Dendritic cell treated with granulocyte-macrophage colony-stimulating factor and Interleukin-4, amounts not matched to agents 40 ng/mL and 50 ng/mL, for 4 days (primary cell): ENCODE data around the gene KRTAP2-3.
"Not testable (repeated sequence)": the region's sequence is repeated elsewhere in the genome, so short reads cannot be mapped to it uniquely, and the experiment has no call there.

Experiments used
- H3K27ac Mint-ChIP-seq: one replicate; pipeline ENCODE4 v1.8.0; 2022; ENCODE audit warnings: mild to moderate bottlenecking, mixed read lengths
- H3K27me3 Mint-ChIP-seq: one replicate; pipeline ENCODE4 v1.8.0; 2022; ENCODE audit warnings: mild to moderate bottlenecking, mixed read lengths
- H3K36me3 Mint-ChIP-seq: one replicate; pipeline ENCODE4 v1.8.0; 2022; ENCODE audit warnings: low read depth, mixed read lengths
- H3K4me1 Mint-ChIP-seq: one replicate; pipeline ENCODE4 v1.8.0; 2022; ENCODE audit warnings: low read depth, mixed read lengths
- H3K4me3 Mint-ChIP-seq: one replicate; pipeline ENCODE4 v1.8.0; 2022; ENCODE audit warnings: mild to moderate bottlenecking, moderate library complexity, mixed read lengths
- H3K9me3 Mint-ChIP-seq: one replicate; pipeline ENCODE4 v1.8.0; 2022; ENCODE audit warnings: mixed read lengths
- intact Hi-C: fragments of 100-400 bp; cut with micrococcal nuclease; formaldehyde crosslinking; loops from one replicate; pipeline ENCODE4 v1.15.0; 2022

Gene KRTAP2-3

DNA sequence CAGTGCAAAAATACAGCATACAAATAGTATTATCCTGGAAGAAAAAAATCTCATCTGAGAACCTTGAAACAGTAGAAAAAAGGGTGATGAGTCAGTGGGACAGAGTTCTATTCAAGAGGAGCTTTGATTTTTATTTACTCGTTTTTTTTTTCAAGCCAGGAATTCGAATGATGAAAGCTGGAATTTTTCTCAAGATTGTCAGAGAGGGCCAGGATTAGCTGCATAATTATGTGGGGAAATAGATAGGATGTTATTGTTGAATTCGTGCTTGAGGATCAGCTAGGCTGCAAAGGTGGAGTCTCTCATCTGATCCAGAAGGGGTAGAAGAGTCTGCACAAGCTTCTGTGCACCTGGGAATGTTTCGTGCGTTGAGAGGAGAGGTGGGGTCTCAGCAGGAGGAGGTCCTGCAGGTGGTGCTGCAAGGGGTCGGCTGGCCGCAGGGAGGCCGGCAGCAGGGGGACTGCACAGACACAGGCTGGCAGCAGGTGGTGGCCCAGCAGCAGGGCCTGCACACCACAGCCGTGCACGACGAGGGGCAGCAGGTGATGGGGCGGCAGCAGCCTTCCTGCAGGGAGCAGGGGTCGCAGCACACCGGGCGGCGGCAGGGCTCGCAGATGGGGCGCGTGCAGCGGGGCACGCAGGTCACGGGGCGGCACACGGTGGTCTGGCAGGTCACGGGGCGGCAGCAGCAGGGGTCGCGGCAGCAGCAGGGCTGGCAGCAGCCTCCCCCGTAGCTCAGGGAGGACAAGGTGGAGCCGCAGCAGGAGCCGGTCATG lies 450 bp downstream of the KRTAP2-3 start:
- H3K27me3 Mint-ChIP-seq, result peaks cover 33% of the 10 kb centered on the region
- H3K9me3 Mint-ChIP-seq, H3K4me3 Mint-ChIP-seq, H3K27ac Mint-ChIP-seq, H3K4me1 Mint-ChIP-seq, H3K36me3 Mint-ChIP-seq, intact Hi-C loops: not testable (repeated sequence)

GRCh38 chr17:41058741-41059140 lies 1.2 kb downstream of the KRTAP2-3 start:
- Mint-ChIP-seq H3K27me3 (peaks cover 33% of the 10 kb centered on the region), H3K4me1 (no peaks in the 10 kb centered on the region), H3K4me3 (no peak overlapping the region), H3K36me3 (no peaks in the 10 kb centered on the region), H3K27ac (no peak overlapping the region), H3K9me3 (no peaks in the 10 kb centered on the region)
- intact Hi-C loops, result no loop called here

- Mint-ChIP-seq H3K4me3 (no peak overlapping the region), H3K9me3 (no peaks in the 10 kb centered on the region), H3K27ac (no peak overlapping the region), H3K36me3 (no peaks in the 10 kb centered on the region), H3K27me3 (peaks cover 31% of the 10 kb centered on the region), H3K4me1 (no peaks in the 10 kb centered on the region)
- intact Hi-C loops, result no loop called here
Measured at GRCh38 chr17:41057547-41057946, 2.4 kb downstream of the KRTAP2-3 start.

- intact Hi-C loops, H3K27ac Mint-ChIP-seq, H3K4me1 Mint-ChIP-seq, H3K4me3 Mint-ChIP-seq, H3K9me3 Mint-ChIP-seq, H3K36me3 Mint-ChIP-seq: not testable (repeated sequence)
- H3K27me3 Mint-ChIP-seq, result peaks cover 22% of the 10 kb centered on the region
Measured at GRCh38 chr17:41055130-41055529, 4.8 kb downstream of the KRTAP2-3 start, which contains the start of gene KRTAP2-2. TSS of gene KRTAP2-2 (minus strand) at chr17:41055230. CDS start at chr17:41055211, 19 bp downstream.

DNA sequence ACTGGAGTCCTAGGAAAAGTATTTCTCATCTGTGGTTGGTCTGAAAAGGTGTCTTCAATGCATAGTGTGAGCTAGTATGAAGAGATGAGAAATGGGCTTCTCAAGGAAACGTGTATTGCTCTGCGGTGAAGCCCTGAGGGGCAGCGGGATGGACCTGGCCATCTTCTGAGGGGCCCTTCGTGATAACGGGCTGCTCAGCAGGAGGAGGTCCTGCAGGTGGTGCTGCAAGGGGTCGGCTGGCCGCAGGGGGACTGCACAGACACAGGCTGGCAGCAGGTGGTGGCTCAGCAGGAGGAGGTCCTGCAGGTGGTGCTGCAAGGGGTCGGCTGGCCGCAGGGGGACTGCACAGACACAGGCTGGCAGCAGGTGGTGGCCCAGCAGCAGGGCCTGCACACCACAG lies 5.4 kb downstream of the KRTAP2-3 start:
- H3K9me3 Mint-ChIP-seq, H3K4me1 Mint-ChIP-seq, intact Hi-C loops, H3K4me3 Mint-ChIP-seq, H3K27ac Mint-ChIP-seq, H3K36me3 Mint-ChIP-seq: not testable (repeated sequence)
- H3K27me3 Mint-ChIP-seq, result peaks cover 21% of the 10 kb centered on the region

DNA sequence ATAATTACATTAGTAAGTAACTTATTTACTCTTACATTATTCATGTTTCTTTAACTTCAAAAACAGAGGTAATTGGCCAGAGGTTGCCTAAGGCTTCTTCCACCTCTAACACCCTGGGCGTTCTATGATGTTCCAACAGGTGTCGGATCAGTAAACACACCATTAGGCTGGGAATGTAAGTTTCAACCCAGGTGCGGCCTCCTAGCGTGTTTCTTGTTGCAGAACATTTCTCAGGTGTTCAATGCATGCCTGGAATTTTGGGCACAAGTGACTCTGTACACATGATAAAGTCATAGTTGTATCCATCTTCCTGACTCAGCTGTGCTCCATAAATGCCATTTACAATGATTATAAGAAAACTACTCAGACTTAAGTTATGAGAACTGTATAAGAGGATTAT lies 5.9 kb downstream of the KRTAP2-3 start:
- Mint-ChIP-seq H3K9me3 (no peaks in the 10 kb centered on the region), H3K36me3 (no peaks in the 10 kb centered on the region), H3K27me3 (peaks cover 18% of the 10 kb centered on the region), H3K4me3 (no peak overlapping the region), H3K27ac (no peak overlapping the region), H3K4me1 (no peaks in the 10 kb centered on the region)
- intact Hi-C loops, result no loop called here

DNA sequence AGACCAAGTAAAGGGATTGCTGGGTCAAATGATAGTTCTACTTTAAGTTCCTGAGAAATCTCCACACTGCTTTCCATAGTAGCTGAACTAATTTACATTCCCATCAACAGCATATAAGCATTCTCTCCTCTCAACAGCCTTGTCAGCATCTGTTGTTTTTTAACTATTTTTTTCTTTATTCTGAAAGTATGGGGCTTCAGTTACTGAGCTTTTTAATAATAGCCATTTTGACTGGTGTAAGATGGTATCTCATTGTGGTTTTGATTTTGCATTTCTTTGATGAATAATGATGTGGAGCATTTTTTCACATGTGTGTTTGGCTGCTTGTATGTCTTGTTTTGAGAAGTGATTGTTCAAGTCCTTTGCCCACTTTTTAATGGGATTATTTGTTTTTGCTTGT lies 7.3 kb downstream of the KRTAP2-3 start:
- H3K9me3 Mint-ChIP-seq, result no peaks in the 10 kb centered on the region

GRCh38 chr17:41049110-41049509 lies 10.8 kb downstream of the KRTAP2-3 start:
- peaks cover 24% of the 10 kb centered on the region for H3K27me3 Mint-ChIP-seq
- intact Hi-C loops, result no loop called here
- H3K4me1 Mint-ChIP-seq, result no peaks in the 10 kb centered on the region
- no peak overlapping the region for H3K27ac Mint-ChIP-seq
- no peaks in the 10 kb centered on the region for H3K9me3 Mint-ChIP-seq
- H3K4me3 Mint-ChIP-seq, result no peak overlapping the region
- no peaks in the 10 kb centered on the region for H3K36me3 Mint-ChIP-seq

More for the DNA sequence above, 7.3 kb downstream of the KRTAP2-3 start:
- intact Hi-C loops, result no loop called here
- H3K27ac Mint-ChIP-seq, result no peak overlapping the region
- H3K4me1 Mint-ChIP-seq, result no peaks in the 10 kb centered on the region
- no peak overlapping the region for H3K4me3 Mint-ChIP-seq
- H3K27me3 Mint-ChIP-seq, result peaks cover 20% of the 10 kb centered on the region
- H3K36me3 Mint-ChIP-seq, result no peaks in the 10 kb centered on the region

- Mint-ChIP-seq H3K4me1 (no peaks in the 10 kb centered on the region), H3K27ac (no peak overlapping the region), H3K9me3 (peaks cover 5% of the 10 kb centered on the region), H3K36me3 (no peaks in the 10 kb centered on the region), H3K27me3 (peaks cover 24% of the 10 kb centered on the region), H3K4me3 (no peak overlapping the region)
- intact Hi-C loops, result no loop called here
Measured at GRCh38 chr17:41048441-41048840, 11.5 kb downstream of the KRTAP2-3 start.

DNA sequence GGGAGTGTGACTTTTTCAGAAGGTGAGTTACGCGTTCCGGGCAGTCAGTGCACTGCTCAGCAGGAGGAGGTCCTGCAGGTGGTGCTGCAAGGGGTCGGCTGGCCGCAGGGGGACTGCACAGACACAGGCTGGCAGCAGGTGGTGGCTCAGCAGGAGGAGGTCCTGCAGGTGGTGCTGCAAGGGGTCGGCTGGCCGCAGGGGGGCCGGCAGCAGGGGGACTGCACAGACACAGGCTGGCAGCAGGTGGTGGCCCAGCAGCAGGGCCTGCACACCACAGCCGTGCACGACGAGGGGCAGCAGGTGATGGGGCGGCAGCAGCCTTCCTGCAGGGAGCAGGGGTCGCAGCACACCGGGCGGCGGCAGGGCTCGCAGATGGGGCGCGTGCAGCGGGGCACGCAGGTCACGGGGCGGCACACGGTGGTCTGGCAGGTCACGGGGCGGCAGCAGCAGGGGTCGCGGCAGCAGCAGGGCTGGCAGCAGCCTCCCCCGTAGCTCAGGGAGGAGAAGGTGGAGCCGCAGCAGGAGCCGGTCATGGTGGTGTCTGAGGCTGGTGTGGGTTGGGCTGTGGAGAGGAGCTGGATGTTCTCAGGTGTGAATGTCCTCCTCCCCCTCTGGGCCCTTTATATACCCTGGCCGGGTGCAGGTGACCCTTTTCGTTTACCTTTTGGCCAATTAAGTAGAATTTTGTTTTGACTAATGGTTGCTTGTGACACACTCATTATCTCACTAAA lies 13.0 kb downstream of the KRTAP2-3 start, which contains the start of gene KRTAP2-1:
KRTAP2-1 (minus strand) TSS at position 582 of the 731 bp plus-strand sequence; CDS start at position 533, 49 bp downstream.
- H3K9me3 Mint-ChIP-seq, intact Hi-C loops, H3K4me1 Mint-ChIP-seq, H3K4me3 Mint-ChIP-seq, H3K27ac Mint-ChIP-seq, H3K36me3 Mint-ChIP-seq: not testable (repeated sequence)
- peaks cover 24% of the 10 kb centered on the region for H3K27me3 Mint-ChIP-seq

DNA sequence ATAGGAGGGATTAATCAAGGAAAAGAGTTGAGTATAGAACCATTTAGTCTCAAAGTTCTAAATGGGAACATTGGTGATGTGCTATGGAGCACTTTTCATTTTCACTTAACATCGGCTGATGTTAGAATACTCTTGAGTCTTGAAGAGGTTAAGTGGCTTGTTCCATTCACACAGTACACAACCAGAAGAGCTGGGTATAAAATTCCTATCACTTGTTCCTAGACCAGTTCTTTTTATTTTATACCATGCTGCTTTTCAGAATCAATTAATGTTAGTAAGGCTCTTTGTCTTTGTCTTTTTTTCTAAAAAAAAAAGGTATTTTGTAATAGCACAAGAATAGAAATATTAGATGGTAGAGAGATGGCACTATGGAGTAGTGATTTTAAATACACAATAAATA lies 17.0 kb downstream of the KRTAP2-3 start:
- no peaks in the 10 kb centered on the region for H3K36me3 Mint-ChIP-seq
- H3K4me1 Mint-ChIP-seq, result no peaks in the 10 kb centered on the region
- H3K9me3 Mint-ChIP-seq, result peaks cover 9% of the 10 kb centered on the region
- H3K27me3 Mint-ChIP-seq, result peaks cover 7% of the 10 kb centered on the region
- H3K27ac Mint-ChIP-seq, result no peak overlapping the region
- no peak overlapping the region for H3K4me3 Mint-ChIP-seq
- intact Hi-C loops, result no loop called here

DNA sequence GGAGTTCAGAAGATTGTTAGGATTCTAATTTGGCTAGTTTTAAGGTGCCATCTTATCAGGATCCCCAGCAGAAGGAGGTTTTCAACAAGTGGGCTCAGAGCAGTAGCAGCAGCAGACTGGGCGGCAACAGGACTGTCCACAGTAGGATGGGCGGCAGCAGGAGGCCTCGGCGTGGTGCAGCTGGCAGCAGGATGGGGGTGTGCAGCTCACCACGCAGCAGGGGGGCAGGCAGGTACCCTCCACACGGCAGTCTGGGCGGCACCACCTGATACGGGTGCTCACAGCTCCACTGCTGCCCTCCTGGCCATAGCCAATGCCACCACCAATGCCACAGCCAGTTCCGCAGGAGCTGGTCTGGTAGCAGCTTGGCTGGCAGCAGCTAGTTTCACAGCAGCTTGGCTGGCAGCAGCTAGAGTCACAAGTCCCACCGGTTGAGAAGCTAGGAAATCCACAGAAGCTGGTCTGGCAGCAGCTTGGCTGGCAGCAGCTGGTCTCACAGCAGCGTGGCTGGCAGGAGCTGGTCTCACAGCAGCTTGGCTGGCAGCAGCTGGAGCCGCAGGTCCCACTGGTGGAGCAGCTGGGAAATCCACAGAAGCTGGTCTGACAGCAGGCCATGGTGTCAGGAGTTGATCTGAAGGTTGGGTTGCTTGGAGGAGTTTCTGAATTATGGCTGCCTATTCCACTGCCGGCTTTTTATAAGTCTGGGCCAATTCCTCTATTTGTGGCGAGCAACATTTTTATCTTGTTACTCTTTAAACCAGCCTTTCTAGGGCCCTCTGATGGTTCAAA lies 18.9 kb downstream of the KRTAP2-3 start, which contains the start of gene KRTAP1-1:
KRTAP1-1 (minus strand) TSS at position 668 of the 789 bp plus-strand sequence; CDS start at position 615, 53 bp downstream.
- H3K9me3 Mint-ChIP-seq, H3K27me3 Mint-ChIP-seq, intact Hi-C loops, H3K27ac Mint-ChIP-seq, H3K36me3 Mint-ChIP-seq, H3K4me1 Mint-ChIP-seq, H3K4me3 Mint-ChIP-seq: not testable (repeated sequence)

GRCh38 chr17:41037853-41038350 lies 22.0 kb downstream of the KRTAP2-3 start:
- H3K4me1 Mint-ChIP-seq, result no peaks in the 10 kb centered on the region
- H3K4me3 Mint-ChIP-seq, result no peak overlapping the region
- no peaks in the 10 kb centered on the region for H3K9me3 Mint-ChIP-seq
- no peaks in the 10 kb centered on the region for H3K36me3 Mint-ChIP-seq
- no peak overlapping the region for H3K27ac Mint-ChIP-seq
- intact Hi-C loops, result no loop called here
- peaks cover 2% of the 10 kb centered on the region for H3K27me3 Mint-ChIP-seq
